ENCODE measurements around the gene PPP2R5E. TPM values are rescaled to one million over a fixed set of nuclear protein-coding genes. Genes with fewer than 3 reads are reported as not detected.
A peak's percentile ranks its signal among the peaks of the same experiment; 100 is the strongest.

The PPP2R5E gene
- total and polyA plus RNA-seq, 10 of the 15 experiments (the other 5 are each of a cell fraction or from before 2014, with no cell fraction given) = 11.4 to 56.2 (median 22.7) TPM

- TF ChIP-seq MEF2B (IDR thresholded peaks at IDR 0.05; ENCODE audit: partially characterized antibody, poor library complexity, severe bottlenecking) = no peak
- H3K4me3 ChIP-seq = no peak overlapping the region
- in situ Hi-C loops (cut with MboI) (loop anchor here (25.0 kb wide), 1 partner anchor 1389 kb away; no protein-coding TSS in a partner anchor), intact Hi-C loops (cut with micrococcal nuclease; ENCODE audit: unreplicated experiment) (no loop called here)
- no peak overlapping the region for H3K9ac ChIP-seq (ENCODE audit: control insufficient read depth, insufficient read depth, low read length)
- SMC1A ChIA-PET (ENCODE audit: uncharacterized antibody, unreplicated experiment) = interaction anchor here (0.7 to 1.8 kb wide), 3 partner anchors 52 to 162 kb away, joined by 3 to 6 read pairs (median 3); no protein-coding TSS in a partner anchor
- no peaks in the 10 kb centered on the region for H4K20me1 ChIP-seq (ENCODE audit: control insufficient read depth, insufficient read depth)
- H3K27me3 ChIP-seq (replicated peaks in 1 of 2; ENCODE audit: control insufficient read depth in 2 of 2, insufficient read depth in 2 of 2, low read length in 1 of 2) = no peaks in the 10 kb centered on the region
- POLR2A ChIA-PET = interaction anchor here (0.9 kb wide), 1 partner anchor 206 kb away, joined by 3 read pairs; no protein-coding TSS in a partner anchor
- no peak for DNase-seq (ENCODE audit: low read depth, low spot score)
- 4% methylated on average over 3 of the region's 3 CpGs for WGBS (ENCODE audit: insufficient coverage, insufficient replicate concordance, low lambda C conversion rate, missing lambda C conversion rate)
- no peak overlapping the region for H3K27ac ChIP-seq (ENCODE audit: control insufficient read depth, insufficient read depth)
- CTCF ChIA-PET = interaction anchor here (1.0 kb wide), 1 partner anchor 219 kb away, joined by 3 read pairs; no protein-coding TSS in a partner anchor
- RAD21 ChIA-PET (ENCODE audit: unreplicated experiment) = no interaction called here
- no peaks in the 10 kb centered on the region for H3K9me3 ChIP-seq (replicated peaks; ENCODE audit: control insufficient read depth, insufficient read depth, low read length)
- no peak for FAIRE-seq
- H3K79me2 ChIP-seq (ENCODE audit: control insufficient read depth, insufficient read depth, low read length) = no peaks in the 10 kb centered on the region
- no peak overlapping the region for H3K4me2 ChIP-seq (ENCODE audit: control insufficient read depth, insufficient read depth)
- no peaks in the 10 kb centered on the region for H3K36me3 ChIP-seq (ENCODE audit: control insufficient read depth in 2 of 2, insufficient read depth in 2 of 2, low read length in 1 of 2)
- ATAC-seq = peak; percentile 21; the same call in 1 of the 3 replicates
- peak overlapping the region; percentile 34 for H2AFZ ChIP-seq (ENCODE audit: control insufficient read depth, low read depth, low read length)
- no peaks in the 10 kb centered on the region for H3K4me1 ChIP-seq (ENCODE audit: control insufficient read depth, insufficient read depth, low read length)
- BruUV-seq (replicated peaks) = no TSS peak
These were observed 8.2 kb upstream of the PPP2R5E start for GRCh38 chr14:63551332-63551731.

DNA sequence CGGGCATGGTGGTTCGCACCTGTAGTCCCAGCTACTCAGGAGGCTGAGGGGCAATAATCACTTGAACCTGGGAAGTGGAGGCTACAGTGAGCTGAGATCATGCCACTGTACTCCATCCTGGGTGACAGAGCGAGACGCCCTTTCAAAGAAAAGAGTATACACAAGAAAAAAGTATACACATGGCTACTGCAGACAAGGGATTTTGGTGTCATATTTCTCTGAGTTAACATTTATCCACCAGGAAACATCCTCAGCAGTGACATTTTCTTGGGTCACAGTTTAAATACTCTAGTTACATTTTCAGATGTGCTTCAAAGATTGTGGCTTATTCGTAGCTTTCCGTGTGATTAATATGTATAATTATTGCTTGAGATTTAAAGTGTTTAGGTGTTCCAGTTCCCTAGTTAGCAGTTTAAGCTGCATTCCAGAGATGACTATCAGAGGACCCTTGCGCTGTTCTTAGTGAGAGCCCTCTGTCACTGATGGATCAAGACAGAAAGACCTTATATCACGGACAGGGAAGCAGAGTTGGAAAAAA, 4.7 kb upstream of the PPP2R5E start:
- ATAC-seq = no peak
- Histone ChIP-seq H3K4me2 (ENCODE audit: control insufficient read depth, insufficient read depth) (no peak overlapping the region), H3K9ac (ENCODE audit: control insufficient read depth, insufficient read depth, low read length) (no peak overlapping the region), H3K9me3 (replicated peaks; ENCODE audit: control insufficient read depth, insufficient read depth, low read length) (no peaks in the 10 kb centered on the region), H4K20me1 (ENCODE audit: control insufficient read depth, insufficient read depth) (no peaks in the 10 kb centered on the region), H2AFZ (ENCODE audit: control insufficient read depth, low read depth, low read length) (no peak overlapping the region), H3K4me1 (ENCODE audit: control insufficient read depth, insufficient read depth, low read length) (no peaks in the 10 kb centered on the region), H3K27ac (ENCODE audit: control insufficient read depth, insufficient read depth) (no peak overlapping the region), H3K36me3 (ENCODE audit: control insufficient read depth in 2 of 2, insufficient read depth in 2 of 2, low read length in 1 of 2) (no peaks in the 10 kb centered on the region), H3K79me2 (ENCODE audit: control insufficient read depth, insufficient read depth, low read length) (peaks cover 8% of the 10 kb centered on the region), H3K4me3 (no peak overlapping the region), H3K27me3 (replicated peaks in 1 of 2; ENCODE audit: control insufficient read depth in 2 of 2, insufficient read depth in 2 of 2, low read length in 1 of 2) (no peaks in the 10 kb centered on the region)
- POLR2A ChIA-PET = no interaction called here
- SMC1A ChIA-PET (ENCODE audit: uncharacterized antibody, unreplicated experiment) = interaction anchor here (0.8 to 1.5 kb wide), 4 partner anchors 16 to 222 kb away, joined by 3 to 6 read pairs (median 4); no protein-coding TSS in a partner anchor
- in situ Hi-C loops (cut with MboI) = no loop called here
- RAD21 ChIA-PET (ENCODE audit: unreplicated experiment) = interaction anchor here (0.7 to 1.2 kb wide), 2 partner anchors 16 to 159 kb away, joined by 3 read pairs; no protein-coding TSS in a partner anchor
- no peak for DNase-seq (ENCODE audit: low read depth, low spot score)
- CTCF ChIA-PET = interaction anchor here (0.8 to 2.6 kb wide), 6 partner anchors 37 to 253 kb away, joined by 3 to 12 read pairs (median 3); no protein-coding TSS in a partner anchor
- BruUV-seq (replicated peaks) = no TSS peak
- no peak for FAIRE-seq
- TF ChIP-seq BCL11A (IDR thresholded peaks at IDR 0.05; ENCODE audit: low read depth, low read length) (no peak), IRF4 (IDR thresholded peaks at IDR 0.05; ENCODE audit: low read depth, low read length) (no peak), ZNF207 (IDR thresholded peaks at IDR 0.05; ENCODE audit: borderline replicate concordance) (no peak), ETV6 (conservative IDR thresholded peaks at IDR 0.05 in 1 of 2, IDR thresholded peaks at IDR 0.05 in 1 of 2; ENCODE audit: borderline replicate concordance in 1 of 2, low read depth in 1 of 2) (no peak), RELA (IDR thresholded peaks at IDR 0.05; ENCODE audit: borderline replicate concordance, partially characterized antibody) (no peak)
- 78% methylated on average over 8 of the region's 8 CpGs for WGBS (ENCODE audit: insufficient coverage, insufficient replicate concordance, low lambda C conversion rate, missing lambda C conversion rate)
- intact Hi-C loops (cut with micrococcal nuclease; ENCODE audit: unreplicated experiment) = loop anchor here (10.0 kb wide), 1 partner anchor 133 kb away; no protein-coding TSS in a partner anchor

Data from GM12878 (cell line).